IMR-90 (cell line): ENCODE data around the gene KLHL3.

Source experiments
- CTCF ChIP-seq: conservative IDR thresholded peaks from 2 replicates; pipeline ENCODE4 v1.5.1; 2012; ENCODE audit warnings: mild to moderate bottlenecking, low read depth, low read length, improper control_type of control experiment
- FOS ChIP-seq: fragments of 150-350 bp; IDR thresholded peaks from 2 replicates; pipeline ENCODE4 v1.6.1; 2016; ENCODE audit warnings: low read depth, low read length

GRCh38 chr5:137570070-137570469 lies 165.8 kb downstream of the KLHL3 start:
- TF ChIP-seq CTCF, result no peak
- TF ChIP-seq FOS, result no peak
